ENCODE data around the gene GSG1L.

Gene GSG1L

GRCh38 chr16:28059841-28060575, 3.5 kb downstream of the GSG1L start:
- no peak for FAIRE-seq
- DNase-seq (ENCODE audit: insufficient read length, low spot score): no peak
- TF ChIP-seq POLR2A (IDR thresholded peaks at IDR 0.05; ENCODE audit: low read depth, low read length) (no peak), POLR2AphosphoS5 (IDR thresholded peaks at IDR 0.05; ENCODE audit: low read depth, low read length) (no peak), TAF1 (IDR thresholded peaks at IDR 0.05; ENCODE audit: low read depth, low read length) (no peak), PAX5 (IDR thresholded peaks at IDR 0.05; ENCODE audit: insufficient read depth, low read length, severe bottlenecking) (no peak), POU2F2 (IDR thresholded peaks at IDR 0.05; ENCODE audit: low read depth, low read length) (no peak), SPI1 (IDR thresholded peaks at IDR 0.05; ENCODE audit: low read depth, low read length) (no peak)

- FAIRE-seq (no peak), DNase-seq (ENCODE audit: insufficient read length, low spot score) (no peak)
- TF ChIP-seq POU2F2 (IDR thresholded peaks at IDR 0.05; ENCODE audit: low read depth, low read length) (no peak), POLR2A (IDR thresholded peaks at IDR 0.05; ENCODE audit: low read depth, low read length) (no peak), POLR2AphosphoS5 (IDR thresholded peaks at IDR 0.05; ENCODE audit: low read depth, low read length) (no peak), TAF1 (IDR thresholded peaks at IDR 0.05; ENCODE audit: low read depth, low read length) (no peak), PAX5 (IDR thresholded peaks at IDR 0.05; ENCODE audit: insufficient read depth, low read length, severe bottlenecking) (no peak), SPI1 (IDR thresholded peaks at IDR 0.05; ENCODE audit: low read depth, low read length) (no peak)
These were observed 4.5 kb downstream of the GSG1L start for GRCh38 chr16:28058839-28059589.

- DNase-seq (ENCODE audit: insufficient read length, low spot score) (no peak), FAIRE-seq (no peak)
- TF ChIP-seq POLR2A (IDR thresholded peaks at IDR 0.05; ENCODE audit: low read depth, low read length) (no peak), POLR2AphosphoS5 (IDR thresholded peaks at IDR 0.05; ENCODE audit: low read depth, low read length) (no peak), POU2F2 (IDR thresholded peaks at IDR 0.05; ENCODE audit: low read depth, low read length) (no peak), PAX5 (IDR thresholded peaks at IDR 0.05; ENCODE audit: insufficient read depth, low read length, severe bottlenecking) (no peak)
These were observed 5.6 kb downstream of the GSG1L start for GRCh38 chr16:28057949-28058348.

- no peak for FAIRE-seq
- TF ChIP-seq PAX5 (IDR thresholded peaks at IDR 0.05; ENCODE audit: insufficient read depth, low read length, severe bottlenecking) (no peak), POLR2A (IDR thresholded peaks at IDR 0.05; ENCODE audit: low read depth, low read length) (no peak), SPI1 (IDR thresholded peaks at IDR 0.05; ENCODE audit: low read depth, low read length) (no peak), POU2F2 (IDR thresholded peaks at IDR 0.05; ENCODE audit: low read depth, low read length) (no peak), POLR2AphosphoS5 (IDR thresholded peaks at IDR 0.05; ENCODE audit: low read depth, low read length) (no peak), TAF1 (IDR thresholded peaks at IDR 0.05; ENCODE audit: low read depth, low read length) (no peak)
- no peak for DNase-seq (ENCODE audit: insufficient read length, low spot score)
These were observed 10.1 kb downstream of the GSG1L start for GRCh38 chr16:28053461-28053860.

- DNase-seq (ENCODE audit: insufficient read length, low spot score) (no peak), FAIRE-seq (no peak)
- TF ChIP-seq POLR2A (IDR thresholded peaks at IDR 0.05; ENCODE audit: low read depth, low read length) (no peak), POLR2AphosphoS5 (IDR thresholded peaks at IDR 0.05; ENCODE audit: low read depth, low read length) (no peak), POU2F2 (IDR thresholded peaks at IDR 0.05; ENCODE audit: low read depth, low read length) (no peak), PAX5 (IDR thresholded peaks at IDR 0.05; ENCODE audit: insufficient read depth, low read length, severe bottlenecking) (no peak), TAF1 (IDR thresholded peaks at IDR 0.05; ENCODE audit: low read depth, low read length) (no peak), SPI1 (IDR thresholded peaks at IDR 0.05; ENCODE audit: low read depth, low read length) (no peak)
These were observed 11.0 kb downstream of the GSG1L start for GRCh38 chr16:28052274-28053128.

GRCh38 chr16:28051486-28051885, 12.0 kb downstream of the GSG1L start:
- DNase-seq (ENCODE audit: insufficient read length, low spot score): no peak
- no peak for FAIRE-seq
- TF ChIP-seq POLR2A (IDR thresholded peaks at IDR 0.05; ENCODE audit: low read depth, low read length) (no peak), POU2F2 (IDR thresholded peaks at IDR 0.05; ENCODE audit: low read depth, low read length) (no peak), PAX5 (IDR thresholded peaks at IDR 0.05; ENCODE audit: insufficient read depth, low read length, severe bottlenecking) (no peak), TAF1 (IDR thresholded peaks at IDR 0.05; ENCODE audit: low read depth, low read length) (no peak), POLR2AphosphoS5 (IDR thresholded peaks at IDR 0.05; ENCODE audit: low read depth, low read length) (no peak), SPI1 (IDR thresholded peaks at IDR 0.05; ENCODE audit: low read depth, low read length) (no peak)

GRCh38 chr16:28042811-28043210, 20.7 kb downstream of the GSG1L start:
- TF ChIP-seq POU2F2 (IDR thresholded peaks at IDR 0.05; ENCODE audit: low read depth, low read length) (no peak), PAX5 (IDR thresholded peaks at IDR 0.05; ENCODE audit: insufficient read depth, low read length, severe bottlenecking) (no peak), SPI1 (IDR thresholded peaks at IDR 0.05; ENCODE audit: low read depth, low read length) (no peak), TAF1 (IDR thresholded peaks at IDR 0.05; ENCODE audit: low read depth, low read length) (no peak), POLR2AphosphoS5 (IDR thresholded peaks at IDR 0.05; ENCODE audit: low read depth, low read length) (no peak), POLR2A (IDR thresholded peaks at IDR 0.05; ENCODE audit: low read depth, low read length) (no peak)
- FAIRE-seq: no peak
- no peak for DNase-seq (ENCODE audit: insufficient read length, low spot score)

GRCh38 chr16:28041615-28042014, 21.9 kb downstream of the GSG1L start:
- TF ChIP-seq SPI1 (IDR thresholded peaks at IDR 0.05; ENCODE audit: low read depth, low read length) (no peak), POLR2AphosphoS5 (IDR thresholded peaks at IDR 0.05; ENCODE audit: low read depth, low read length) (no peak), POLR2A (IDR thresholded peaks at IDR 0.05; ENCODE audit: low read depth, low read length) (no peak), POU2F2 (IDR thresholded peaks at IDR 0.05; ENCODE audit: low read depth, low read length) (no peak), TAF1 (IDR thresholded peaks at IDR 0.05; ENCODE audit: low read depth, low read length) (no peak), PAX5 (IDR thresholded peaks at IDR 0.05; ENCODE audit: insufficient read depth, low read length, severe bottlenecking) (no peak)
- no peak for FAIRE-seq
- no peak for DNase-seq (ENCODE audit: insufficient read length, low spot score)
